A673 (cell line): ENCODE data around the gene HSPA6. TPM values are rescaled to one million over a fixed set of nuclear protein-coding genes. Genes with fewer than 3 reads are reported as not detected.
"Not testable (repeated sequence)": the region's sequence is repeated elsewhere in the genome, so short reads cannot be mapped to it uniquely, and the experiment has no call there.

ENCODE experiments used
- BruUV-seq: library from RNA; stranded (reverse); fragments of 400-500 nt; replicated peaks from 2 replicates; lab custom pipeline; 2021; lab: Mats Ljungman, UMichigan
- CTCF ChIA-PET: fragments of 300-600 bp; sonication (Branson Sonifier 250); formaldehyde crosslinking; loops from one replicate; lab custom pipeline; 2022; ENCODE audit warnings: antibody characterized with exemption; lab: Charles Lee
- POLR2A ChIA-PET: fragments of 300-600 bp; sonication (Branson Sonifier 250); formaldehyde crosslinking; loops from one replicate; lab custom pipeline; 2022; ENCODE audit warnings: antibody characterized with exemption; ENCODE audit not compliant: low non-redundant PET; lab: Charles Lee
- DNase-seq: peaks from one replicate; pipeline ENCODE4 v3.0.0-alpha.2; 2015; ENCODE audit warnings: low spot score
- H3K27ac ChIP-seq: fragments of 200-600 bp; sonication (generic); 2 replicates; pipeline ENCODE4 v1.5.1; 2016; ENCODE audit warnings: mixed run types, low read depth, mild to moderate bottlenecking, mixed read lengths, antibody characterized with exemption, low read length; ENCODE audit not compliant: poor library complexity, severe bottlenecking
- H3K27me3 ChIP-seq: fragments of 200-600 bp; sonication (generic); replicated peaks from 2 replicates; pipeline ENCODE4 v1.6.1; 2017; ENCODE audit warnings: mixed run types, low read depth, mild to moderate bottlenecking, mixed read lengths, antibody characterized with exemption, low read length; ENCODE audit not compliant: insufficient read depth, poor library complexity
- H3K36me3 ChIP-seq: fragments of 200-600 bp; sonication (generic); 2 replicates; pipeline ENCODE4 v1.6.1; 2016; ENCODE audit warnings: mixed run types, mild to moderate bottlenecking, mixed read lengths, antibody characterized with exemption, low read length; ENCODE audit not compliant: insufficient read depth, poor library complexity, severe bottlenecking
- H3K4me1 ChIP-seq: fragments of 200-600 bp; sonication (generic); 2 replicates; pipeline ENCODE4 v1.6.1; 2017; ENCODE audit warnings: mixed run types, mild to moderate bottlenecking, mixed read lengths, antibody characterized with exemption, low read length; ENCODE audit not compliant: insufficient read depth, poor library complexity, severe bottlenecking
- H3K4me3 ChIP-seq: fragments of 200-600 bp; sonication (generic); 2 replicates; pipeline ENCODE4 v1.5.1; 2016; ENCODE audit warnings: low read depth, mixed run types, mild to moderate bottlenecking, mixed read lengths, low read length; ENCODE audit not compliant: poor library complexity, severe bottlenecking
- H3K9me3 ChIP-seq: fragments of 200-600 bp; sonication (generic); 2 replicates; pipeline ENCODE4 v1.6.1; 2016; ENCODE audit warnings: mixed run types, low read depth, mild to moderate bottlenecking, mixed read lengths, antibody characterized with exemption, low read length; ENCODE audit not compliant: poor library complexity, severe bottlenecking
- CTCF ChIP-seq: fragments of 300-800, 200-600 bp; sonication (generic); conservative IDR thresholded peaks from 2 replicates; pipeline ENCODE4 v1.5.1; 2017; ENCODE audit warnings: low read depth, mild to moderate bottlenecking, antibody characterized with exemption, low read length, moderate library complexity, mixed read lengths
- EZH2 ChIP-seq: fragments of 200-600 bp; sonication (generic); IDR thresholded peaks from 2 replicates; pipeline ENCODE4 v1.6.1; 2017; ENCODE audit warnings: borderline replicate concordance, low read depth, mild to moderate bottlenecking, mixed read lengths, antibody characterized with exemption, low read length; ENCODE audit not compliant: poor library complexity, severe bottlenecking
- intact Hi-C: fragments of 100-400 bp; cut with micrococcal nuclease; formaldehyde crosslinking; loops from one replicate; pipeline ENCODE4 v1.10.0; 2022; ENCODE audit not compliant: unreplicated experiment
- total RNA-seq: library from RNA; stranded (reverse); gene quantifications from 2 replicates; pipeline ENCODE4 v1.2.3, GENCODE V29; 2021

Gene HSPA6
- total RNA-seq, 1 experiment from 2014 or later = 0.28 TPM

- H3K4me3 ChIP-seq = peak overlapping the region; percentile 59
- ChIA-PET CTCF (interaction anchor here (0.7 kb wide), 1 partner anchor 9 kb away, joined by 8 read pairs; no protein-coding TSS in a partner anchor), POLR2A (interaction anchor here (0.6 kb wide), 1 partner anchor 10 kb away, joined by 3 read pairs; no protein-coding TSS in a partner anchor)
- H3K27ac ChIP-seq, H3K9me3 ChIP-seq, H3K27me3 ChIP-seq, BruUV-seq, H3K4me1 ChIP-seq, H3K36me3 ChIP-seq: not testable (repeated sequence)
- intact Hi-C loops = loop anchor here (10.0 kb wide), 1 partner anchor 85 kb away; no protein-coding TSS in a partner anchor
- peak; percentile 80 for DNase-seq
These were observed 5.8 kb downstream of the HSPA6 start for GRCh38 chr1:161530158-161530557.

- H3K9me3 ChIP-seq, CTCF ChIA-PET, BruUV-seq, H3K36me3 ChIP-seq, H3K4me1 ChIP-seq, H3K27me3 ChIP-seq: not testable (repeated sequence)
- POLR2A ChIA-PET = interaction anchor here (0.6 kb wide), 1 partner anchor 9 kb away, joined by 3 read pairs; no protein-coding TSS in a partner anchor
- intact Hi-C loops = loop anchor here (10.0 kb wide), 1 partner anchor 84 kb away; no protein-coding TSS in a partner anchor
- peak; percentile 96 for DNase-seq
- peak overlapping the region; percentile 59 for H3K4me3 ChIP-seq
- H3K27ac ChIP-seq = peak overlapping the region; percentile 45
These were observed 6.6 kb downstream of the HSPA6 start for GRCh38 chr1:161530671-161531641.

GRCh38 chr1:161531986-161532643, 7.8 kb downstream of the HSPA6 start:
- intact Hi-C loops = loop anchor here (10.0 kb wide), 1 partner anchor 83 kb away; no protein-coding TSS in a partner anchor
- no peak overlapping the region for H3K4me3 ChIP-seq

GRCh38 chr1:161532644-161533567, 8.6 kb downstream of the HSPA6 start:
- POLR2A ChIA-PET, H3K9me3 ChIP-seq, H3K4me3 ChIP-seq, BruUV-seq, H3K36me3 ChIP-seq, H3K27ac ChIP-seq, H3K4me1 ChIP-seq, H3K27me3 ChIP-seq, DNase-seq: not testable (repeated sequence)
- intact Hi-C loops = loop anchor here (10.0 kb wide), 1 partner anchor 82 kb away; no protein-coding TSS in a partner anchor
- CTCF ChIA-PET = interaction anchor here (0.8 kb wide), 1 partner anchor 9 kb away, joined by 3 read pairs; no protein-coding TSS in a partner anchor

More at GRCh38 chr1:161531986-161532643, 7.8 kb downstream of the HSPA6 start:
- DNase-seq = no peak
- no TSS peak for BruUV-seq
- Histone ChIP-seq H3K9me3 (no peaks in the 10 kb centered on the region), H3K27ac (no peak overlapping the region), H3K4me1 (no peaks in the 10 kb centered on the region), H3K36me3 (no peaks in the 10 kb centered on the region), H3K27me3 (no peaks in the 10 kb centered on the region)
- ChIA-PET POLR2A (no interaction called here), CTCF (interaction anchor here (0.8 kb wide), 1 partner anchor 10 kb away, joined by 3 read pairs; no protein-coding TSS in a partner anchor)
- TF ChIP-seq EZH2 (no peak), CTCF (no peak)

- H3K9me3 ChIP-seq, CTCF ChIA-PET, H3K27me3 ChIP-seq, H3K27ac ChIP-seq, DNase-seq, POLR2A ChIA-PET, H3K36me3 ChIP-seq, H3K4me1 ChIP-seq, H3K4me3 ChIP-seq, BruUV-seq: not testable (repeated sequence)
- intact Hi-C loops = loop anchor here (10.0 kb wide), 1 partner anchor 78 kb away; no protein-coding TSS in a partner anchor
These were observed 12.8 kb downstream of the HSPA6 start for GRCh38 chr1:161537068-161537669.
